ENCODE data around the gene ARHGAP8.
"Not testable (repeated sequence)": the region's sequence is repeated elsewhere in the genome, so short reads cannot be mapped to it uniquely, and the experiment has no call there.

Gene ARHGAP8

GRCh38 chr22:44838316-44839016 is 86.1 kb downstream of the ARHGAP8 start:
- DNase-seq: no peak

- DNase-seq: no peak
Measured at GRCh38 chr22:44839061-44839460, 86.7 kb downstream of the ARHGAP8 start.

GRCh38 chr22:44839721-44840120 is 87.3 kb downstream of the ARHGAP8 start:
- DNase-seq: no peak

- no peak for DNase-seq
Measured at GRCh38 chr22:44840611-44841322, 88.4 kb downstream of the ARHGAP8 start.

- DNase-seq: no peak
Measured at GRCh38 chr22:44842417-44842816, 90.0 kb downstream of the ARHGAP8 start.

GRCh38 chr22:44845191-44845590 is 92.8 kb downstream of the ARHGAP8 start:
- DNase-seq: no peak

GRCh38 chr22:44845796-44846720 is 93.7 kb downstream of the ARHGAP8 start:
- DNase-seq: no peak

- DNase-seq: no peak
Measured at GRCh38 chr22:44846726-44847275, 94.4 kb downstream of the ARHGAP8 start.

- DNase-seq: no peak
Measured at GRCh38 chr22:44847380-44847779, 95.0 kb downstream of the ARHGAP8 start.

- no peak for DNase-seq
Measured at GRCh38 chr22:44847892-44848291, 95.5 kb downstream of the ARHGAP8 start.

GRCh38 chr22:44848296-44848741 is 95.9 kb downstream of the ARHGAP8 start:
- DNase-seq: no peak

- no peak for DNase-seq
Measured at GRCh38 chr22:44848791-44849420, 96.5 kb downstream of the ARHGAP8 start.

GRCh38 chr22:44850946-44851345 is 98.6 kb downstream of the ARHGAP8 start:
- DNase-seq: no peak

- not testable (repeated sequence) for DNase-seq
Measured at GRCh38 chr22:44854641-44855040, 102.3 kb downstream of the ARHGAP8 start.

GRCh38 chr22:44855855-44856254 is 103.5 kb downstream of the ARHGAP8 start:
- DNase-seq: no peak

- not testable (repeated sequence) for DNase-seq
Measured at GRCh38 chr22:44858819-44859218, 106.4 kb downstream of the ARHGAP8 start.

GRCh38 chr22:44859641-44860040 is 107.3 kb downstream of the ARHGAP8 start:
- no peak for DNase-seq

GRCh38 chr22:44860311-44860710 is 107.9 kb downstream of the ARHGAP8 start:
- DNase-seq: no peak

GRCh38 chr22:44861245-44861644 is 108.9 kb downstream of the ARHGAP8 start:
- no peak for DNase-seq

GRCh38 chr22:44862281-44862680 is 109.9 kb downstream of the ARHGAP8 start:
- DNase-seq: no peak

- DNase-seq: no peak
Measured at GRCh38 chr22:44862981-44863860, 110.8 kb downstream of the ARHGAP8 start.
